H9 (cell line): ENCODE measurements around the gene FAM163B. TPM values are rescaled to one million over a fixed set of nuclear protein-coding genes. Genes with fewer than 3 reads are reported as not detected.

ENCODE experiments used
- DNase-seq: peaks from one replicate; pipeline ENCODE4 v3.0.0-alpha.2; 2017
- H2AFZ ChIP-seq: one replicate; pipeline ENCODE4 v1.6.1; 2013; ENCODE audit warnings: mild to moderate bottlenecking, low read length, control low read depth, moderate library complexity
- H2AK5ac ChIP-seq: 2 replicates; pipeline ENCODE4 v1.6.1; 2013; ENCODE audit warnings: low read length, control low read depth, mixed read lengths; ENCODE audit not compliant: insufficient read length
- H2BK120ac ChIP-seq: one replicate; pipeline ENCODE4 v1.6.1; 2013; ENCODE audit warnings: low read depth, mild to moderate bottlenecking, low read length, control low read depth, inconsistent platforms; ENCODE audit not compliant: poor library complexity, severe bottlenecking
- H2BK12ac ChIP-seq: 2 replicates; pipeline ENCODE4 v1.6.1; 2013; ENCODE audit warnings: low read length, control low read depth, mixed read lengths, low read depth; ENCODE audit not compliant: insufficient read length
- H2BK15ac ChIP-seq: 2 replicates; pipeline ENCODE4 v1.6.1; 2013; ENCODE audit warnings: low read depth, low read length, control low read depth
- H2BK20ac ChIP-seq: one replicate; pipeline ENCODE4 v1.6.1; 2013; ENCODE audit warnings: low read depth, mild to moderate bottlenecking, low read length, control low read depth, inconsistent platforms; ENCODE audit not compliant: poor library complexity, severe bottlenecking
- H2BK5ac ChIP-seq: 2 replicates; pipeline ENCODE4 v1.6.1; 2013; ENCODE audit warnings: low read length, control low read depth, mixed read lengths; ENCODE audit not compliant: insufficient read length
- H3K14ac ChIP-seq: 2 replicates; pipeline ENCODE4 v1.6.1; 2013; ENCODE audit warnings: low read length, control low read depth; ENCODE audit not compliant: insufficient read depth
- H3K18ac ChIP-seq: 2 replicates; pipeline ENCODE4 v1.6.1; 2013; ENCODE audit warnings: low read depth, mild to moderate bottlenecking, mixed read lengths, low read length, control low read depth; ENCODE audit not compliant: insufficient read length
- H3K23ac ChIP-seq: 2 replicates; pipeline ENCODE4 v1.6.1; 2013; ENCODE audit warnings: low read length, control low read depth, mixed read lengths, low read depth; ENCODE audit not compliant: insufficient read length
- H3K23me2 ChIP-seq: 2 replicates; pipeline ENCODE4 v1.6.1; 2013; ENCODE audit warnings: low read depth, mild to moderate bottlenecking, mixed read lengths, low read length, control low read depth; ENCODE audit not compliant: insufficient read length, poor library complexity, severe bottlenecking
- H3K27ac ChIP-seq: 2 replicates; pipeline ENCODE4 v1.5.1; 2013; ENCODE audit warnings: low read length, control low read depth, mixed read lengths, low read depth; ENCODE audit not compliant: insufficient read length
- H3K27me3 ChIP-seq: 2 replicates; pipeline ENCODE4 v1.6.1; 2013; ENCODE audit warnings: low read length, control low read depth, inconsistent platforms; ENCODE audit not compliant: insufficient read depth
- H3K4ac ChIP-seq: 2 replicates; pipeline ENCODE4 v1.6.1; 2013; ENCODE audit warnings: low read depth, mild to moderate bottlenecking, control low read depth, inconsistent platforms, low read length, moderate library complexity
- H3K4me1 ChIP-seq: 2 replicates; pipeline ENCODE4 v1.6.1; 2013; ENCODE audit warnings: low read length, control low read depth, inconsistent platforms; ENCODE audit not compliant: insufficient read depth
- H3K4me2 ChIP-seq: 2 replicates; pipeline ENCODE4 v1.6.1; 2013; ENCODE audit warnings: low read length, control low read depth, mixed read lengths; ENCODE audit not compliant: insufficient read length, insufficient read depth
- H3K56ac ChIP-seq: 2 replicates; pipeline ENCODE4 v1.6.1; 2013; ENCODE audit warnings: low read depth, mild to moderate bottlenecking, mixed read lengths, low read length, control low read depth; ENCODE audit not compliant: insufficient read length
- H3K79me1 ChIP-seq: 2 replicates; pipeline ENCODE4 v1.6.1; 2013; ENCODE audit warnings: low read depth, mild to moderate bottlenecking, moderate library complexity, low read length, control low read depth, inconsistent platforms; ENCODE audit not compliant: insufficient read depth, poor library complexity, severe bottlenecking
- H3K79me2 ChIP-seq: 2 replicates; pipeline ENCODE4 v1.6.1; 2013; ENCODE audit warnings: low read length, control low read depth, inconsistent platforms; ENCODE audit not compliant: insufficient read depth
- H3K9ac ChIP-seq: 2 replicates; pipeline ENCODE4 v1.6.1; 2013; ENCODE audit warnings: low read length, control low read depth, mixed read lengths; ENCODE audit not compliant: insufficient read length; ENCODE audit errors: extremely low read depth
- H3K9me3 ChIP-seq: one replicate; pipeline ENCODE4 v1.6.1; 2013; ENCODE audit warnings: low read depth, low read length, inconsistent platforms; ENCODE audit not compliant: control insufficient read depth
- H3T11ph ChIP-seq: one replicate; pipeline ENCODE4 v1.6.1; 2013; ENCODE audit warnings: mild to moderate bottlenecking, low read length, control low read depth, inconsistent platforms
- H4K20me1 ChIP-seq: one replicate; pipeline ENCODE4 v1.6.1; 2013; ENCODE audit not compliant: control insufficient read depth, insufficient read length, insufficient read depth
- H4K5ac ChIP-seq: 2 replicates; pipeline ENCODE4 v1.6.1; 2013; ENCODE audit warnings: low read depth, mild to moderate bottlenecking, mixed read lengths, low read length, control low read depth; ENCODE audit not compliant: insufficient read length
- H4K8ac ChIP-seq: replicated peaks from 2 replicates; pipeline ENCODE4 v1.6.1; 2013; ENCODE audit warnings: low read length, control low read depth, mixed read lengths, low read depth; ENCODE audit not compliant: insufficient read length
- H4K91ac ChIP-seq: 2 replicates; pipeline ENCODE4 v1.6.1; 2013; ENCODE audit warnings: low read depth, mild to moderate bottlenecking, moderate library complexity, mixed read lengths, low read length, control low read depth; ENCODE audit not compliant: insufficient read length
- H3K27ac Mint-ChIP-seq, 3 experiments: 2 replicates in 2 of 3; 3 replicates in 1 of 3; pipeline ENCODE4 v1.8.0; 2020 to 2021; ENCODE audit warnings: mixed read lengths in 3 of 3, mild to moderate bottlenecking in 1 of 3, moderate library complexity in 1 of 3
- H3K27me3 Mint-ChIP-seq: 2 replicates; pipeline ENCODE4 v1.8.0; 2021; ENCODE audit warnings: low read depth, mild to moderate bottlenecking, moderate library complexity, mixed read lengths
- H3K36me3 Mint-ChIP-seq, 3 experiments: 2 replicates in 2 of 3; 3 replicates in 1 of 3; pipeline ENCODE4 v1.8.0; 2020 to 2021; ENCODE audit warnings: low read depth in 3 of 3, mixed read lengths in 3 of 3; ENCODE audit not compliant: insufficient read depth in 1 of 3
- H3K4me1 Mint-ChIP-seq, 2 experiments: 2 replicates each; pipeline ENCODE4 v1.8.0; 2020; ENCODE audit warnings: mixed read lengths in 2 of 2
- H3K4me3 Mint-ChIP-seq, 2 experiments: 2 replicates in 1 of 2; 3 replicates in 1 of 2; pipeline ENCODE4 v1.8.0; 2020 to 2021; ENCODE audit warnings: mild to moderate bottlenecking in 2 of 2, mixed read lengths in 2 of 2, moderate library complexity in 1 of 2
- H3K9me3 Mint-ChIP-seq, 2 experiments: 2 replicates in 1 of 2; 3 replicates in 1 of 2; pipeline ENCODE4 v1.8.0; 2020; ENCODE audit warnings: mild to moderate bottlenecking in 2 of 2, mixed read lengths in 2 of 2, moderate library complexity in 1 of 2
- CTCF ChIP-seq: fragments of 200-600 bp; sonication (generic); conservative IDR thresholded peaks from 3 replicates; pipeline ENCODE4 v1.8.0; 2021; ENCODE audit warnings: antibody characterized with exemption, mild to moderate bottlenecking
- WGBS: extraction: QIAGEN DNeasy Blood & Tissue Kit; methylation state at CpG from one replicate; pipeline ENCODE4 v1.1.7; 2013; ENCODE audit warnings: missing lambda C conversion rate, low lambda C conversion rate, mixed read lengths; ENCODE audit not compliant: insufficient read length; ENCODE audit errors: extremely low coverage; 5-methylcytosine and 5-hydroxymethylcytosine counted together
- total RNA-seq: library from RNA; stranded (reverse); gene quantifications from 2 replicates; pipeline ENCODE4 v1.2.1, GENCODE V29; 2021

The FAM163B gene
- total RNA-seq, 1 experiment from 2014 or later, result 0.39 TPM

- Histone ChIP-seq H3K9me3 (no peaks in the 10 kb centered on the region), H3K4ac (no peak overlapping the region), H3K79me2 (no peaks in the 10 kb centered on the region), H4K20me1 (no peaks in the 10 kb centered on the region), H3K4me1 (no peaks in the 10 kb centered on the region; the same call in 1 of the 2 replicates), H4K91ac (no peak overlapping the region), H3K14ac (no peak overlapping the region), H2BK120ac (no peak overlapping the region), H2BK12ac (no peak overlapping the region), H3T11ph (no peak overlapping the region), H2BK20ac (no peak overlapping the region), H2BK15ac (no peak overlapping the region), H3K27me3 (no peaks in the 10 kb centered on the region), H2BK5ac (no peak overlapping the region), H4K5ac (no peak overlapping the region), H3K27ac (no peak overlapping the region), H3K23ac (no peak overlapping the region), H2AFZ (no peak overlapping the region), H3K23me2 (no peaks in the 10 kb centered on the region), H2AK5ac (no peak overlapping the region), H3K9ac (no peak overlapping the region), H3K18ac (no peak overlapping the region), H3K79me1 (no peaks in the 10 kb centered on the region), H4K8ac (no peak overlapping the region), H3K56ac (no peak overlapping the region), H3K4me2 (no peak overlapping the region)
- no peak for TF ChIP-seq CTCF
- Mint-ChIP-seq H3K27me3 (peaks cover 3% of the 10 kb centered on the region; the same call in 1 of the 2 replicates), H3K27ac (no peak overlapping the region), H3K36me3 (no peaks in the 10 kb centered on the region; a peak in 1 of 7 replicates), H3K4me1 (peaks cover 20 to 34% of the 10 kb centered on the region in 2 experiments), H3K9me3 (no peaks in the 10 kb centered on the region), H3K4me3 (no peak overlapping the region)
- WGBS, result no CpG with 5 or more reads among the region's 21 CpGs
- DNase-seq, result no peak
These were observed 35.2 kb downstream of the FAM163B start for GRCh38 chr9:133573791-133574515.
